Hypothalamus (tissue), 51 donors: Measurements from ENCODE around the gene CACNA1C.

Source experiments
- DNase-seq, 51 donors: peaks; one replicate each; lab custom pipeline; 2025; lab: John Stamatoyannopoulos, UW

Gene CACNA1C

DNA sequence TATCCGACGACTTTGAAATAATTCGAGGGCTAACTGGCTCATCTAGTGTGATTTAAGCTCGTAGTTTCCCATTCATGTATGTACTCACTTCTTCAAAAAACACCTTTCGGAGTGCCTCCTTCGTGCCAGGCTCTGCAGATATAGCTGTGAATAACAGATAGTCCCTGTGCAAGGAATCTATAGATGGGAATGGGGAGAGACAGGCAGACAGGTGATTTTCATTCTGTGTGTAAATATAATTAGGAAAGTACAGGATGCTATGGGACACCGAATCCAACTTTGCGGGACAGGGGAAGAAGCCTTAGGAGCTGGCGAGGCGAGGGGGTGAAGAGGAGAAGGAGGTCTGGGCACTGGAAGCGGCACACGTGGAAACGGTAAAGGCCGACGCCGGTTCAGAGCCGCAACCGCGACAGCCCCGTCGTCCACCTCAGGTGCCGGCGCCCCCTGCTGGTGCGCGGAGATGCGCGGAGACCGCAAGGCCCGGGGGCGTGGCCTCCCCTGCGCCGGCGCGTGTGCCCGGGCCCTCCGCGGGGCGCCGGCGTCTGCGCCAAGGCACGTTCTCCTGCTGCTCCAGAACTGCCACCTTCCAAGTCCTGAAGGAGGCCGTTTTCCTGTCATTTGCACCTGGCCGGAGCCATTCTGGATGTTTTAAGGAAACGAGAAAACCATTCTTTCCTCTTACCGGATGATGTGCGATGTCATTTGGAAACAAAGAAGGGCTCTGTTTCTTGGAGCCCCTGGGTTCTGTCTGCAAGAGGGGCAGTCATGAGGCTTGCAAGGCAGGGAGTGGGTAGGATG lies 18.0 kb upstream of the CACNA1C start:
- DNase-seq, result peak in 49 of 51 donors; percentile 28 to 95 (median 74)

DNA sequence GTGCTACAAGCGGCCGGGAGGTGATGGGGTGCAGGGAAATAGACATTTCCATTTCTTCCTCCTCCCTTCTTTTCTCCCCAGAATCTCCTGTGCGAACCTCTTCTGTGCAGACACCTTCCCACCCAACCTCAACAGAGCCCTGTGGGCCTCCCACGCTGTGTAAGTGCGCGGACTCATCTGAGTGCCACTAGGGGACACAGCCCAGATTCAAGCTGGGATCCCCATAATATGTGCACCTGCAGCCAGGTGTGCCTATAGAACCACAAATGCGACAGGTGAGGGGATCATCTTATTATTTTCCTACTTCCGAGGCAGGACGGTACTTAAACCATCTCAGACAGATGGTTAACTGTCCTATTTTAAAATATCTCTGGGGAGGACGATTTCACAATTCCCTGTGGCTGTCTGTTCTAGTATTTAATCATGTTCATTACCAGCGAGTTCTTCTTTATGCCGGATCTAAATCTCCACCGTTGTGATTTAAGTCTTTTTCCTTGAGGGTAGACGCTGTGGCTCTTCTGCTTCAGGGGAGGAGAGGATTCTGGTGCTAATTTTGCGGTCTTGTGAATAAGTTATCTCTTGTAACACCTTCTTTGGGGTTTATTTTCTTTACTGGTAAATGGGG lies 17.2 kb upstream of the CACNA1C start:
- no peak for DNase-seq

- DNase-seq, result no peak
These were observed 13.8 kb upstream of the CACNA1C start for GRCh38 chr12:2039034-2039433.

DNA sequence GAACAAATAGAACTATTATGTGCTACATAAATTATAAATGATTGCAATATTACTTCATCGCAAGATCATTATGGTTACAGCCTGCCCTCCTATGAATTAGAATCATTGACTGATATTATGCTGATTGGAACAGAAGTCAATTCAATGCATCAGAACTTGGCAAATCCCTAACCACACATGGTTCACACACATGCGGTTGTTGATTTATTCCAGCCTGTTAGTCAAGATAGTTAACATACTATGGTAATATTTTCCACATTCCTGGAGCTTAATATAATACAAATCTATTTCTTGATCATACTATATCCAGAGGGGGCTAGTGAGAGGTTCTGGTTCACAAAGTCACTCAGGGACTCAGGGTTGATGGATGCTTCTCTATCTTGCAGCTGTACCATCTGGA lies 9.7 kb upstream of the CACNA1C start:
- no peak for DNase-seq

- no peak for DNase-seq
These were observed 8.6 kb upstream of the CACNA1C start for GRCh38 chr12:2044165-2044564.

DNA sequence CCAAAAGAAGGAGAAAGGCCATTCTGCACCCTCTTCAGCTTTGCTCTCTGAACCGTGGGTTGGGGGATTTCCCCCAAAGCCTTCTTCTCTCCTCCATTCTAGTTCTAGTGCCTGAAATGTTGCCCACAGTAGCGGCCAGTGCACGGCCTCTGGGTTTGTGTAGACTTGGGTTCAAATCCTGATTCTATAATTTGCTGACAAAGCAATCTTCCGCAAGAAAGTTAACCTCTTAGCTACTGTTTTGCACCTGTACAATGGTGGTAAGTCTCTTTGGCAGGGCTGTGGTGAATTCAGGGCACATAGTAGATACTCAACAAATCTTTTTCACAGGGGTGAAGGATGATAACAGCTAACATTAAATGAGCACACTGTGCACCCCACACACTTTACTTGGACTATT lies 5.8 kb upstream of the CACNA1C start:
- DNase-seq, result no peak

- no peak for DNase-seq
These were observed 5.0 kb upstream of the CACNA1C start for GRCh38 chr12:2047752-2048151.

- no peak for DNase-seq
These were observed 2.9 kb upstream of the CACNA1C start for GRCh38 chr12:2049604-2050540.

GRCh38 chr12:2051700-2052621 lies 826 bp upstream of the CACNA1C start:
- DNase-seq, result peak in 3 of 51 donors; percentile 18 to 47 (median 42)

GRCh38 chr12:2053691-2054090 lies 904 bp downstream of the CACNA1C start:
- DNase-seq, result peak in 3 of 51 donors; percentile 16 to 20 (median 18)

- peak in 5 of 51 donors; percentile 20 to 48 (median 40) for DNase-seq
These were observed 1.6 kb downstream of the CACNA1C start for GRCh38 chr12:2054091-2055018.

GRCh38 chr12:2057041-2057794 lies 4.4 kb downstream of the CACNA1C start:
- peak in 20 of 51 donors; percentile 8 to 58 (median 28) for DNase-seq

GRCh38 chr12:2057795-2058408 lies 5.1 kb downstream of the CACNA1C start:
- no peak for DNase-seq

DNA sequence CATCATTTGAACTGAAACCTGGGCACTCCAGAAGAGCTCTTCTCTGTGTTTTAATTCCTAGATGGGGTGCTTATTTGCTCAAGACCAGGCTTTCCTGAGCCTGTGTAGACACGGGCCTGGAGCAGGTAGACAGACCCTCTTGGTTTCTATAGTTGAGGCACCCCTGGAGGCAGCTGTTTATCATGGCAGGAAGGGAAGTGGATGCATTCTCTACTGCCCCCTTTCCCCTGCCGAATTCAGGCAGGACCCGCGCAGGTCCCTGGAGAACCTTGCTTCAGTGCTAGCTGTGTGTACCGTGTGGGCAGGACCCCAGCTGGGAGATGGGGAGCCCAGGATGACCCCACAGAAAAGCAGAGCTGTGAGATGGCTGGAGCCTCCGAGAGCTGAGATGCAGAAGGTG lies 6.0 kb downstream of the CACNA1C start:
- no peak for DNase-seq

GRCh38 chr12:2061402-2061801 lies 8.6 kb downstream of the CACNA1C start:
- DNase-seq, result no peak

- DNase-seq, result no peak
These were observed 11.3 kb downstream of the CACNA1C start for GRCh38 chr12:2064071-2064507.

DNA sequence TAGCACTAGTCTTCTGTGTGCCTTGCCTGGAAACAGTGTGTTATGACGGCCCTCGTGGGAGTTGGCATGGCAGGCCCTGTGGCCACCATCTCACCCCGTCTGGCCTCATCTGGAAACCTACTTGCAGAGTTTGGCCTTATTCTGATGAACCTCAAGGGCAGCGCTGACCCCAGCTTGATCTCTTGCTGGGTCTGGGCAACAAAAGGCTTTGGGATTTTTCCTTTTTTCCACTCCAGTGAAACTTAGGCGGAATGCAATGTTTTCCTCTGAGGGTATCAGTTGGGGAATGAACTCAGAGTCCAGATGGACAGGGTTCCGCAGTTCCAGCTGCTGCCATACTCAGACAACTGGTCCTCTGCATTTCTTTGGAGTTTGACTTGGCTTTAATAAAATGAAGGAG lies 15.9 kb downstream of the CACNA1C start:
- DNase-seq, result no peak
